Caco-2 (cell line): ENCODE data around the gene PCSK5. TPM values are rescaled to one million over a fixed set of nuclear protein-coding genes. Genes with fewer than 3 reads are reported as not detected.

Experiments
- BruUV-seq: library from RNA; stranded (reverse); fragments of 400-500 nt; replicated peaks from 2 replicates; lab custom pipeline; 2021; lab: Mats Ljungman, UMichigan
- CTCF ChIA-PET: fragments of 300-600 bp; sonication (Branson Sonifier 250); formaldehyde crosslinking; loops from one replicate; lab custom pipeline; 2022; ENCODE audit warnings: antibody characterized with exemption; lab: Charles Lee
- POLR2A ChIA-PET: fragments of 300-600 bp; sonication (Branson Sonifier 250); formaldehyde crosslinking; loops from one replicate; lab custom pipeline; 2022; ENCODE audit warnings: antibody characterized with exemption; lab: Charles Lee
- DNase-seq, 2 experiments: peaks; one replicate each; pipeline versions ENCODE4 v3.0.0 to v3.0.0-alpha.2; 2020 to 2022
- H3K27me3 ChIP-seq: replicated peaks from 2 replicates; pipeline ENCODE4 v1.6.0; 2011; ENCODE audit warnings: low read length; ENCODE audit not compliant: control insufficient read depth, insufficient read depth
- H3K36me3 ChIP-seq: 2 replicates; pipeline ENCODE4 v1.5.1; 2011; ENCODE audit warnings: low read length; ENCODE audit not compliant: control insufficient read depth, insufficient read depth
- H3K4me1 ChIP-seq: fragments of 250-450 bp; sonication (Bioruptor Pico); 2 replicates; pipeline ENCODE4 v1.5.1; 2020; ENCODE audit warnings: mild to moderate bottlenecking
- H3K4me3 ChIP-seq: 2 replicates; pipeline ENCODE4 v1.5.1; 2011; ENCODE audit warnings: low read depth, mild to moderate bottlenecking, control low read depth, low read length
- H3K9me3 ChIP-seq: fragments of 250-450 bp; sonication (Bioruptor Pico); 2 replicates; pipeline ENCODE4 v1.5.1; 2020; ENCODE audit warnings: mild to moderate bottlenecking, moderate library complexity
- H3K27ac Mint-ChIP-seq: one replicate; pipeline ENCODE4 v1.8.0; 2022; ENCODE audit warnings: mixed read lengths; ENCODE audit not compliant: unreplicated experiment
- H3K27me3 Mint-ChIP-seq: one replicate; pipeline ENCODE4 v1.8.0; 2022; ENCODE audit warnings: mixed read lengths; ENCODE audit not compliant: insufficient read depth, unreplicated experiment
- H3K36me3 Mint-ChIP-seq: one replicate; pipeline ENCODE4 v1.8.0; 2022; ENCODE audit warnings: mild to moderate bottlenecking, mixed read lengths; ENCODE audit not compliant: insufficient read depth, unreplicated experiment
- H3K4me1 Mint-ChIP-seq: one replicate; pipeline ENCODE4 v1.8.0; 2022; ENCODE audit warnings: low read depth, mixed read lengths; ENCODE audit not compliant: unreplicated experiment
- H3K4me3 Mint-ChIP-seq: one replicate; pipeline ENCODE4 v1.8.0; 2022; ENCODE audit warnings: mild to moderate bottlenecking, moderate library complexity, mixed read lengths; ENCODE audit not compliant: unreplicated experiment
- H3K9me3 Mint-ChIP-seq: one replicate; pipeline ENCODE4 v1.8.0; 2022; ENCODE audit warnings: mixed read lengths; ENCODE audit not compliant: unreplicated experiment
- intact Hi-C: fragments of 100-400 bp; cut with micrococcal nuclease; formaldehyde crosslinking; loops from one replicate; pipeline ENCODE4 v1.10.0; 2022; ENCODE audit not compliant: unreplicated experiment
- total RNA-seq: library from RNA; stranded (reverse); gene quantifications from 2 replicates; pipeline ENCODE4 v1.2.3, GENCODE V29; 2022
- TF ChIP-seq, protein P1 (sequence below), 2 experiments: fragments of 200-600 bp in 1 of 2; IDR thresholded peaks; 1 replicate in 1 of 2; 2 replicates in 1 of 2; pipeline versions ENCODE4 v1.5.1 to v1.8.0; 2011 to 2022; ENCODE audit warnings: antibody characterized with exemption in 1 of 2, control low read depth in 1 of 2, inconsistent platforms in 1 of 2, low read depth in 1 of 2, low read length in 1 of 2, mild to moderate bottlenecking in 1 of 2, moderate library complexity in 1 of 2; ENCODE audit not compliant: insufficient read depth in 1 of 2, severe bottlenecking in 1 of 2, unreplicated experiment in 1 of 2

PCSK5 gene
- total RNA-seq, 1 experiment from 2014 or later, result 10.9 TPM

DNA sequence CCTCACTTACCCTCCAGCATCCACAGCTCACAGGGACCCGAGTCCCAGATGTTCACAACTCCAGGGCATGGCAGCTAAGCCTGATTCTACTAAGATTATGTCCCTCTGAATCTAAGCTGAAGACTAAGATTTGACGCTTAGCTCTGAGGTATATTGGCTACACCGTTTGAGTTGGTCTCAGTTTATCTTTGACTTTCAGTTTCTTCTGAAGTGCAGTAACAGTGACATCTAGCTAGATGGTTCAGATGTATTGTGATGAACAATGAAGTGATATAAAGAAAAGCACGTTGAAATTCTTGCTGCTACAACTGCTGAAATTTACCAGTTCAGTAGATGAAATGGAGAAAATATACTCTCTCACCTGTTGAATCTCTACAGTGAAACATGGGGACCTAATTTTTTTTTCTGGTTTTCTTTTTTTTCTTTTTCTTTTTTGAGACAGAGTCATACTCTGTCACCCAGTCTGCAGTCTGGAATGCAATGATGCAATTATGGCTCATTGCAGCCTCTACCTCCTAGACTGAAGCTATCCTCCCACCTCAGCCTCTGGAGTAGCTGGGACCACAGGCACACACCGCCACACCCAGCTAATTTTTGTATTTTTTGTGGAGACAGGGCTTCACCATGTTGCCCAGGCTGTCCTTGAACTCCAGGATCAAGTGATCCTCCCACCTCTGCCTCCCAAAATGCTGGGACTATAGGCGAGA, 488.0 kb downstream of the PCSK5 start:
- no peak overlapping the region for H3K4me3 Mint-ChIP-seq
- CTCF ChIA-PET, result no interaction called here
- Histone ChIP-seq H3K27me3 (no peaks in the 10 kb centered on the region), H3K4me1 (peaks cover 9% of the 10 kb centered on the region), H3K9me3 (no peaks in the 10 kb centered on the region), H3K36me3 (no peaks in the 10 kb centered on the region), H3K4me3 (no peak overlapping the region)
- no peak overlapping the region for H3K27ac Mint-ChIP-seq
- POLR2A ChIA-PET, result no interaction called here
- no peaks in the 10 kb centered on the region for H3K36me3 Mint-ChIP-seq
- H3K27me3 Mint-ChIP-seq, result no peaks in the 10 kb centered on the region
- peaks cover 7% of the 10 kb centered on the region for H3K4me1 Mint-ChIP-seq
- TF ChIP-seq, protein P1, sequence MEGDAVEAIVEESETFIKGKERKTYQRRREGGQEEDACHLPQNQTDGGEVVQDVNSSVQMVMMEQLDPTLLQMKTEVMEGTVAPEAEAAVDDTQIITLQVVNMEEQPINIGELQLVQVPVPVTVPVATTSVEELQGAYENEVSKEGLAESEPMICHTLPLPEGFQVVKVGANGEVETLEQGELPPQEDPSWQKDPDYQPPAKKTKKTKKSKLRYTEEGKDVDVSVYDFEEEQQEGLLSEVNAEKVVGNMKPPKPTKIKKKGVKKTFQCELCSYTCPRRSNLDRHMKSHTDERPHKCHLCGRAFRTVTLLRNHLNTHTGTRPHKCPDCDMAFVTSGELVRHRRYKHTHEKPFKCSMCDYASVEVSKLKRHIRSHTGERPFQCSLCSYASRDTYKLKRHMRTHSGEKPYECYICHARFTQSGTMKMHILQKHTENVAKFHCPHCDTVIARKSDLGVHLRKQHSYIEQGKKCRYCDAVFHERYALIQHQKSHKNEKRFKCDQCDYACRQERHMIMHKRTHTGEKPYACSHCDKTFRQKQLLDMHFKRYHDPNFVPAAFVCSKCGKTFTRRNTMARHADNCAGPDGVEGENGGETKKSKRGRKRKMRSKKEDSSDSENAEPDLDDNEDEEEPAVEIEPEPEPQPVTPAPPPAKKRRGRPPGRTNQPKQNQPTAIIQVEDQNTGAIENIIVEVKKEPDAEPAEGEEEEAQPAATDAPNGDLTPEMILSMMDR (IDR thresholded peaks at IDR 0.05; ENCODE audit: insufficient read depth in 1 of 2, low read depth in 1 of 2, low read length in 1 of 2, severe bottlenecking in 1 of 2, unreplicated experiment in 1 of 2), result no peak
- no peak for DNase-seq
- intact Hi-C loops, result loop anchor here (10.0 kb wide), 1 partner anchor 64 kb away; no protein-coding TSS in a partner anchor
- BruUV-seq, result no TSS peak
- H3K9me3 Mint-ChIP-seq, result no peaks in the 10 kb centered on the region

GRCh38 chr9:76379494-76379893, 489.0 kb downstream of the PCSK5 start:
- Histone ChIP-seq H3K27me3 (no peaks in the 10 kb centered on the region), H3K4me1 (0 out of 2 replicates have a peak, but pooled peaks cover 2% of the 10 kb centered on the region), H3K9me3 (no peaks in the 10 kb centered on the region), H3K36me3 (no peaks in the 10 kb centered on the region), H3K4me3 (no peak overlapping the region)
- Mint-ChIP-seq H3K36me3 (no peaks in the 10 kb centered on the region), H3K4me3 (no peak overlapping the region), H3K4me1 (peaks cover 7% of the 10 kb centered on the region), H3K27ac (no peak overlapping the region), H3K9me3 (no peaks in the 10 kb centered on the region), H3K27me3 (no peaks in the 10 kb centered on the region)
- TF ChIP-seq, protein P1 (IDR thresholded peaks at IDR 0.05; ENCODE audit: insufficient read depth in 1 of 2, low read depth in 1 of 2, low read length in 1 of 2, severe bottlenecking in 1 of 2, unreplicated experiment in 1 of 2), result no peak
- no TSS peak for BruUV-seq
- ChIA-PET CTCF (no interaction called here), POLR2A (no interaction called here)
- DNase-seq, result peak in 1 of 2 experiments; percentile 34
- intact Hi-C loops, result loop anchor here (10.0 kb wide), 1 partner anchor 65 kb away; no protein-coding TSS in a partner anchor

- ChIA-PET POLR2A (no interaction called here), CTCF (no interaction called here)
- Mint-ChIP-seq H3K9me3 (no peaks in the 10 kb centered on the region), H3K36me3 (peaks cover 7% of the 10 kb centered on the region), H3K4me3 (no peak overlapping the region), H3K4me1 (no peaks in the 10 kb centered on the region), H3K27ac (no peak overlapping the region), H3K27me3 (no peaks in the 10 kb centered on the region)
- no peaks in the 10 kb centered on the region for H3K36me3 ChIP-seq
- TF ChIP-seq, protein P1 (IDR thresholded peaks at IDR 0.05; ENCODE audit: insufficient read depth in 1 of 2, low read depth in 1 of 2, low read length in 1 of 2, severe bottlenecking in 1 of 2, unreplicated experiment in 1 of 2), result no peak
- H3K9me3 ChIP-seq, result no peaks in the 10 kb centered on the region
- no peak overlapping the region for H3K4me3 ChIP-seq
- intact Hi-C loops, result no loop called here
- H3K4me1 ChIP-seq, result no peaks in the 10 kb centered on the region
- no peak for DNase-seq
- H3K27me3 ChIP-seq, result no peaks in the 10 kb centered on the region
- BruUV-seq, result no TSS peak
Observed at GRCh38 chr9:76390656-76391055, 500.2 kb downstream of the PCSK5 start.
